Measurements from ENCODE around the gene PXDN.

PXDN gene

DNA sequence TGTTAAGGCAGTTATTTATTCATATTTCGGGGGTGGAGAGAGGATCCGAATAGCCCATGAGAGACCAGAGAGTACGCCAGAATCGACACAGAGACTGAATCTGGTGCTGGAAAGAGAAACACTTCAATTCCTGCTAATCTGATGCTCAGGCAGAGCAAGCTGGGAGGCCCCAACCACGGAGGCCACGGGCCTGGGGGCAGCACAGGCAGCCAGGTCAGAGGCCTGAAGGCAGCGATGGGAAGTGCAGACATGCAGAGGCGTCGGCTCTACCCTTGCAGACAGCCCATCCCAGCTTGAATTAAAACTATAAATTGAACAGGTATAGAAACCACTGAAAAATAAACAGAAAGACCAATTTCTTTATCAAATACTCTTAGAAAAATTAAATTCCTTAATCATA is 50.6 kb downstream of the PXDN start:
- TF ChIP-seq, protein P1, sequence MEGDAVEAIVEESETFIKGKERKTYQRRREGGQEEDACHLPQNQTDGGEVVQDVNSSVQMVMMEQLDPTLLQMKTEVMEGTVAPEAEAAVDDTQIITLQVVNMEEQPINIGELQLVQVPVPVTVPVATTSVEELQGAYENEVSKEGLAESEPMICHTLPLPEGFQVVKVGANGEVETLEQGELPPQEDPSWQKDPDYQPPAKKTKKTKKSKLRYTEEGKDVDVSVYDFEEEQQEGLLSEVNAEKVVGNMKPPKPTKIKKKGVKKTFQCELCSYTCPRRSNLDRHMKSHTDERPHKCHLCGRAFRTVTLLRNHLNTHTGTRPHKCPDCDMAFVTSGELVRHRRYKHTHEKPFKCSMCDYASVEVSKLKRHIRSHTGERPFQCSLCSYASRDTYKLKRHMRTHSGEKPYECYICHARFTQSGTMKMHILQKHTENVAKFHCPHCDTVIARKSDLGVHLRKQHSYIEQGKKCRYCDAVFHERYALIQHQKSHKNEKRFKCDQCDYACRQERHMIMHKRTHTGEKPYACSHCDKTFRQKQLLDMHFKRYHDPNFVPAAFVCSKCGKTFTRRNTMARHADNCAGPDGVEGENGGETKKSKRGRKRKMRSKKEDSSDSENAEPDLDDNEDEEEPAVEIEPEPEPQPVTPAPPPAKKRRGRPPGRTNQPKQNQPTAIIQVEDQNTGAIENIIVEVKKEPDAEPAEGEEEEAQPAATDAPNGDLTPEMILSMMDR (conservative IDR thresholded peaks at IDR 0.05; ENCODE audit: low read length), result no peak
- no peak overlapping the region for H3K4me3 ChIP-seq (ENCODE audit: low read length)
- DNase-seq (ENCODE audit: low read depth), result no peak

DNA sequence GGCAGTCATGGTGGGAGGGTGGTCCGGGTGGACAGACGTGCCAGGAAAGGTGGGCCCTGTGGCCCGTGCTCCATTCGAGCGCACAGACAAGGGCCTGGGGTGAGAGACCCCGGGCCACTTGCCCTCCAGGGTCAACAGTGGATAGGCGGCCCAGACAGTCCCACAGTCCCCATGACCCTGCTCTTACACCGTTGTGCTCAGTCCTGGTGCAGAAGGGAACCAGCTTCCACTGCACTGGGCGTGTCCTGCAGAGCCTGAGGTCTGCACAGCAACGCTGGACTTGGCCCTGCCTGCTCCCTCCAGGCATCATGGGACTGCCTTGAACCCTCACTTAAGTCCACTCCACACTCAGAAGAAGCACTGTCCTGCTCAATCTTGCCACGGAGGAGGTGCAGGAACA is 52.0 kb downstream of the PXDN start:
- TF ChIP-seq, protein P1 (conservative IDR thresholded peaks at IDR 0.05; ENCODE audit: low read length), result no peak
- DNase-seq (ENCODE audit: low read depth), result no peak
- H3K4me3 ChIP-seq (ENCODE audit: low read length), result no peak overlapping the region

DNA sequence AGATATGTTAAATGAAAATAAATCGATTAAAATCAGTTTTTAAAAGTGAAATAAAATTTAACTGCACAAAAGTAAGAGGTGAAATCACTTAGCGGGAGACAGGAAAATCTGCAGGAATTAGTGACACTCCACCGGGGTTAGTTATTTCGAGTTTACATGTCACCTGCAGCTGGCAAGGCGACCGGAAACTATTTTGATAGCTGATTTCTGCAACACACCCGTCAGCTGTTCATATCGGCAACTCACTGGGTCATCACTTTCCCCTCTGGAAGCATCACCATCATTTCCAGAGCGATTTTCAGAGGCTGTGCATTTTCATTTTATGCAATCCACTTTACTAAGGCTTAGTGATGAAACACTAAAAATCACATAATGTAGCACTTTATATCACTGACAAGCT is 52.9 kb downstream of the PXDN start:
- no peak overlapping the region for H3K4me3 ChIP-seq (ENCODE audit: low read length)
- TF ChIP-seq, protein P1 (conservative IDR thresholded peaks at IDR 0.05; ENCODE audit: low read length), result no peak
- no peak for DNase-seq (ENCODE audit: low read depth)

GRCh38 chr2:1690056-1690775 is 54.1 kb downstream of the PXDN start:
- DNase-seq (ENCODE audit: low read depth), result no peak
- H3K4me3 ChIP-seq (ENCODE audit: low read length), result no peak overlapping the region
- TF ChIP-seq, protein P1 (conservative IDR thresholded peaks at IDR 0.05; ENCODE audit: low read length), result no peak

- DNase-seq (ENCODE audit: low read depth), result no peak
- no peak overlapping the region for H3K4me3 ChIP-seq (ENCODE audit: low read length)
- TF ChIP-seq, protein P1 (conservative IDR thresholded peaks at IDR 0.05; ENCODE audit: low read length), result no peak
Measured at GRCh38 chr2:1688859-1689258, 55.5 kb downstream of the PXDN start.

GRCh38 chr2:1688161-1688560 is 56.2 kb downstream of the PXDN start:
- no peak for DNase-seq (ENCODE audit: low read depth)
- no peak overlapping the region for H3K4me3 ChIP-seq (ENCODE audit: low read length)
- TF ChIP-seq, protein P1 (conservative IDR thresholded peaks at IDR 0.05; ENCODE audit: low read length), result no peak

DNA sequence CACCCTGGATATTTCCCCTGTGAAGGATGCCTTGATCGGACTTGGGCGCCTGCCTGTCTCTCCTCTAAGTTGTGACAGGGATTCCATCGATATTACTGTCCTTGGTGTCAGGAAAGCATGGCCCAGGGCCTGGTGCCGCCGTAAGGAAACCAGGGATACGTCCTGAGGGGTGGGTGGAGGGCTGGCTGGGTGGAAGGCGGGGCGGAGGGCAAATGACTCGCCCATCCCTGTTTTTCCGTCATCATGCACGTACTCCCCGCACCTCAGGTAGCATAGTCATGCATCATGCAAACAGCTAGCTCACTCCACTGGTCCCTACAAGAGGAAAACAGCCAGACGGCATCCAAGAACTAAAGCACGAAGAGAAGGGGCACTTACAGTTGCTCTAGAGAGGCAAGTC is 57.1 kb downstream of the PXDN start:
- TF ChIP-seq, protein P1 (conservative IDR thresholded peaks at IDR 0.05; ENCODE audit: low read length), result no peak
- H3K4me3 ChIP-seq (ENCODE audit: low read length), result no peak overlapping the region
- DNase-seq (ENCODE audit: low read depth), result no peak
